GM12874 (cell line): ENCODE results near the gene PDHB.

Experiments used
- TF ChIP-seq, protein P1 (sequence below): IDR thresholded peaks from 2 replicates; pipeline ENCODE4 v1.5.1; 2011; ENCODE audit warnings: low read depth, mild to moderate bottlenecking, control low read depth, low read length, moderate library complexity; ENCODE audit not compliant: insufficient read depth

The PDHB gene

DNA sequence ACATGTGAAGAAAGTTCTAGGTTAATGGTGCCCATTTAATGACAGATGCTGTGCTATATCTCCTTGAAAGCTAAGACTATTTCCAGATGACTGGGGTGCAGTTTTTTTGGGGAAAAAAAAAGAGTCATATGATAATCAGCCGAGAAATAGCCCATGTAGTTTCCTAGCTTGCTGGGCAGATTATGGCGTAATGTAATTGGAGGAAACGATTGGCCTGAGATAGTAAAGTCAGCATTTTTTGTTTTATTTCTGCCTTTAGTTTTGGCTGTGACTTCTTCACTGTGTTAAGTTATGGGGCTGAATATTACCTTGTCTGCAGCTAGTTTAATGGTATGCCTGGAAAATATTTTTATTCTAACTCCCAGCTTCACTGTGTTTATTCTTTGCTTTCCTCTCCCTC, 24.0 kb downstream of the PDHB start:
- TF ChIP-seq, protein P1, sequence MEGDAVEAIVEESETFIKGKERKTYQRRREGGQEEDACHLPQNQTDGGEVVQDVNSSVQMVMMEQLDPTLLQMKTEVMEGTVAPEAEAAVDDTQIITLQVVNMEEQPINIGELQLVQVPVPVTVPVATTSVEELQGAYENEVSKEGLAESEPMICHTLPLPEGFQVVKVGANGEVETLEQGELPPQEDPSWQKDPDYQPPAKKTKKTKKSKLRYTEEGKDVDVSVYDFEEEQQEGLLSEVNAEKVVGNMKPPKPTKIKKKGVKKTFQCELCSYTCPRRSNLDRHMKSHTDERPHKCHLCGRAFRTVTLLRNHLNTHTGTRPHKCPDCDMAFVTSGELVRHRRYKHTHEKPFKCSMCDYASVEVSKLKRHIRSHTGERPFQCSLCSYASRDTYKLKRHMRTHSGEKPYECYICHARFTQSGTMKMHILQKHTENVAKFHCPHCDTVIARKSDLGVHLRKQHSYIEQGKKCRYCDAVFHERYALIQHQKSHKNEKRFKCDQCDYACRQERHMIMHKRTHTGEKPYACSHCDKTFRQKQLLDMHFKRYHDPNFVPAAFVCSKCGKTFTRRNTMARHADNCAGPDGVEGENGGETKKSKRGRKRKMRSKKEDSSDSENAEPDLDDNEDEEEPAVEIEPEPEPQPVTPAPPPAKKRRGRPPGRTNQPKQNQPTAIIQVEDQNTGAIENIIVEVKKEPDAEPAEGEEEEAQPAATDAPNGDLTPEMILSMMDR = no peak

DNA sequence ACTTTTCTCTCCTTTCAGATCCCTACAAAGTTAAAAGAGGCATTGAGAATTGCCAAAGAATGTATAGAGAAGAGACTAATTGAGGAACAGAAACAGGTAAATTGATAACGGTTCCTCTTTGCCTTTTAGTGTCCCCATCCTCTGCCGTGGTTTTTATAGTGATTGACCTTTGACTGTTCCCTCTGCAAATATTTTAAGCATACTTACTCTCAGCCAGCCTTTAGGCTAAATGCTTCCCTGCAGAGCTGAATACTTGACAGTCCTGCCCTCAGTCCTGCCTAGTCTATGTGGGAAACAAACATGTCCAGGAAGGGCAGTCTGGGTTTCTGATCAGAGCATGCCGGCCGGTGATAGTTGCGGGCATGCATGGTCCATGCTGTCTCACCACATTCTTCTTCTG, 24.7 kb downstream of the PDHB start:
- TF ChIP-seq, protein P1 = no peak

DNA sequence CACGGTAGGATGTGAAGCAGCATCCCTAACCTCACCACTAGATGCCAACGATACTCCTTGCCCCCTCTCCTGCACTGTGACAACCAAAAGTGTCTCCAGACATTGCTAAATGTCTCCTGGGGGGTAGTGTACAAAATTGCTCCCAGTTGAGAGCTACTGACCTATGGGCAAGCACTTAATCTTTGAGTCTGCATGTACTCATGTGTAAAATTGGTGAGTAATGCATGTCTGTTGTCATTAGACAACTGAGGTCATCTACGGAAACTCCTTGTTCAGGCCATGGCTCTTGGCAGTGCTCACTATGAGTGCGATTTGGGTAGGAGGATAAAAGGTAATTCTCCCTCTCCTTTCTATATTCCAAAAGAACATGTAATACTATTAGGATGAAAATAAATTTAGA, 29.2 kb downstream of the PDHB start:
- TF ChIP-seq, protein P1 = no peak

DNA sequence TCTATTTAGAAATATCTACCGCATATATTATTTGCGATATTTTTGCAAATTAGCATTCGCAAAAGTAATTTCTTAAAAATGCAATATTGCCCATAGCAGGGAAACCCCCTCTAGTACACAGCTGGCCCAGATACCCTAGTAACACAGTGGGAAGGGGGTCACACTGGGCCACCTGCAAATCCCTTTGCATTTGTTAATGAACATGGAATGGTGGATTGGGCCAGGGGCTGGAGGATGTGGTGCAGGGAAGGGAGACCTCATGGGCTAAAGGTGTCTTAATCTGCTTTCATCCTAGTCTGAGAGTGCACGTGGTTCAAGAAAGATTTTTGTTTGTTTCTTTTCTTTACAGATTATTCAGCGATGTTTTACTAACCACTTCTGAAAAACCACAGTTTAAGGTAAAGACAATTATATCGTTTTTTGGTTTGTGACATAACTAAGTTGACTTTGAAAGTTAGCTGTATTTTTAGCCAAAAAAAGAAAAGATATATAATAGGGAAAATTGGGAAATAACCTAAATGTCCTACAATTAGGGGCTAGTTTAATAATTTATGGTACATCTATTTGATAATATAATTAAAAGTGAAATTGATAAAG, 30.0 kb downstream of the PDHB start:
- TF ChIP-seq, protein P1 = no peak

DNA sequence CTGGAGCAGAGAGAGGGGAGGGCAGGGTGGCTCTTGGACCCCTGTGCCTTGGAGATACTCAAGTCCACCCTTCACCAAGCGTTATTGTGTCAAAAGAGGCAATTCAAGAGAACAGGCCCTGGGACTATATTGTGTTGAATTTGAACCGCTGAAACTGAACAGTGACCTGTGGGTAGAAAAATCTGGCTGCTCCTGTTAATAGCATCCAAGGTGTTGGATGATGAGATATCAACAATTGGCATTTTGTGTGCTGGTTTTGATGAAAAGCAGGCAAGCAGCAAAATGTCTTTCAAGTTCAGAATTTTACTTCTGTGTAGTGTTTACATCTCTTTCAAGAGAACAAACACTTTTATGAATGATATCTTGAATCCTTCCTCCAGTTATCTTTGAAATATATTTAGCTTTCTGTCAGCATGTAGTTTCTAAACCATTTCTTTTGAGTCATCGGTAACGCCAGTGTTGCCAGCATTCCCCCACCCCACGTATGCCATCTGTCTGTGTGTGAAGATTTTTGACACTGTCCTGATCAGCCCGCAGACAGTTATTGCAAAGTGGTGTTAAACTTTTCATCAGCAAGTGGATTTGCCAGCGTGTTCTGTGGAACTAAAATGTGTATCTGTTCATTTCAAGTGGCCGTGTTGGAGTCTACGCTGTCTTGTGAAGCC, 34.8 kb downstream of the PDHB start:
- TF ChIP-seq, protein P1 = no peak

DNA sequence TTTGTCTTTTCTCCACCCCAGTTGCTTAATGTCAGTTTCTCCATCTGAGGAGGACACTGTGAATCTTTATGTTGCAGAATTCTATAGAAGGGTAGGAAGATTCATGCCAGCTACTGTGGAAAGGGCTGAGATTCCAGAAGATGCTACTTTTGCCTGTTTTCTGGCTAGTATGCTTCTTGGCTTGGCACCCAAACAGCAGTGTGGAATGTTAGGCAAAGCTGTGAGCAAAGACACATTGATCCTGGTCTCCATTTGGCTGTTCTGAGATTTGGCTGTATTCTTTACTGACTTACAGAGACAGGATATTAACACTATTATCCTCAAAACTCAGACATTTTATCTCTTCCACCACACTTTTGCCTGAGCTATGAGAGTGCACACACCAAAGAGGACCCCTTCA, 39.3 kb downstream of the PDHB start:
- TF ChIP-seq, protein P1 = no peak

DNA sequence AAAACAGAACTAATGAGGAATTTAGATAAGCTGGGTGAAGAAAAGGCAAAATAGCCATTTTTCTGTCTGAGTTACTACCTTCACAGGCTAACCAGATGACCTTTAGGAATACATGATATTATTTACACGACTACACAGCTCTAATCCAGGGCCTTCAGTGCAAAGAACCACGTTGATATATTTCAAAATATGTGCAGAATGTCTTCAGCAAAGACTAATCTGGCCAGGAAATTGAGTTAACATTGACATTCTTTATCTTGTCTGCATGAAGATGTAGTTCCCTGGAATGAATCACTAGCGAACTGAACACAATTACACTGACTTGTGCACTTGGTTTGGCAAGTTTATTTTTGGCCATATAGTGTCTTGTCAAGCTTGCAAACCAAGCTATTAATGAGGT, 41.5 kb downstream of the PDHB start:
- TF ChIP-seq, protein P1 = no peak
